ENCODE measurements around the gene GFY.

The GFY gene

GRCh38 chr19:49425178-49425577 is at the start of gene GFY:
Gene GFY (plus strand): TSS chr19:49425388. CDS start chr19:49426431, 1,043 bp downstream.
- DNase-seq, result no peak

- no peak for DNase-seq
Measured at GRCh38 chr19:49378512-49378911, 46.7 kb upstream of the GFY start.

GRCh38 chr19:49380391-49380790 is 44.8 kb upstream of the GFY start:
- no peak for DNase-seq

GRCh38 chr19:49382639-49383038 is 42.5 kb upstream of the GFY start:
- no peak for DNase-seq

GRCh38 chr19:49383599-49383998 is 41.6 kb upstream of the GFY start:
- no peak for DNase-seq

GRCh38 chr19:49387936-49388372 is 37.2 kb upstream of the GFY start, which contains the start of gene KASH5:
Gene KASH5 (plus strand): TSS chr19:49388249. CDS start chr19:49390884, 2,635 bp downstream.
- DNase-seq, result peak; percentile 73 to 88

- DNase-seq, result no peak
Measured at GRCh38 chr19:49389406-49389805, 35.8 kb upstream of the GFY start.

GRCh38 chr19:49390131-49390928 is 34.9 kb upstream of the GFY start:
- no peak for DNase-seq

GRCh38 chr19:49390929-49391359 is 34.2 kb upstream of the GFY start:
- DNase-seq, result no peak

GRCh38 chr19:49391581-49392399 is 33.4 kb upstream of the GFY start:
- peak; percentile 59 to 87 for DNase-seq

- DNase-seq, result no peak
Measured at GRCh38 chr19:49393881-49394280, 31.3 kb upstream of the GFY start.

GRCh38 chr19:49395581-49396407 is 29.4 kb upstream of the GFY start:
- DNase-seq, result no peak

- no peak for DNase-seq
Measured at GRCh38 chr19:49396738-49397505, 28.3 kb upstream of the GFY start.

GRCh38 chr19:49398001-49398615 is 27.1 kb upstream of the GFY start:
- no peak for DNase-seq

GRCh38 chr19:49398931-49399330 is 26.3 kb upstream of the GFY start:
- DNase-seq, result no peak

- DNase-seq, result no peak
Measured at GRCh38 chr19:49400029-49400428, 25.2 kb upstream of the GFY start.

GRCh38 chr19:49403404-49404187 is 21.6 kb upstream of the GFY start:
- DNase-seq, result peak in 1 of 2 experiments; percentile 12

GRCh38 chr19:49407079-49407478 is 18.1 kb upstream of the GFY start:
- DNase-seq, result no peak

GRCh38 chr19:49407482-49408015 is 17.6 kb upstream of the GFY start:
- no peak for DNase-seq

- DNase-seq, result no peak
Measured at GRCh38 chr19:49408816-49409440, 16.3 kb upstream of the GFY start.
